ENCODE measurements around the gene CORO2A.

DNA sequence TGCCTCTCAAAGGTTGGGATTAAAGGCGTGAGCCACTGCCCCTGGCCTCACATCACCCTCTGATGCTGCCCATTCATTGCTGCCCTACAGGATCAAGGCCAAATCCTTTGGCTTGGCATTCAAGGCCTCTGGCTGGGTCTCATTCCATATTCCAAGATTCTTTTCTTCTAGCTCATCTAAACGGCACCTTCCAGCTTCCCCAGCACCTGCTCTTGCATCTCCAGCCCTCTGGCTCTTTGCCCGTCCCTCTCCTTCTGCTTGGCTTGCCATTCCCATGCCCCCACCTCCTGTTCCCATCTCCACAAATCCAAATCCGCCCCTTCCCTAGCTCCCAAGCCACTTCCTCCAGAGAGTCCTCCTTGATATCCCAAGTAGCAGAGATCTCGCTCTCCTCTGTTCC is 33.1 kb downstream of the CORO2A start:
- no peak for TF ChIP-seq CHD2 (IDR thresholded peaks at IDR 0.05; ENCODE audit: low read length, partially characterized antibody)
- TF ChIP-seq, protein P1, sequence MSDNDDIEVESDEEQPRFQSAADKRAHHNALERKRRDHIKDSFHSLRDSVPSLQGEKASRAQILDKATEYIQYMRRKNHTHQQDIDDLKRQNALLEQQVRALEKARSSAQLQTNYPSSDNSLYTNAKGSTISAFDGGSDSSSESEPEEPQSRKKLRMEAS (IDR thresholded peaks at IDR 0.05; ENCODE audit: low read depth), result no peak
- no peak for TF ChIP-seq MXI1 (IDR thresholded peaks at IDR 0.05; ENCODE audit: low read depth, low read length)
- TF ChIP-seq, protein P2, sequence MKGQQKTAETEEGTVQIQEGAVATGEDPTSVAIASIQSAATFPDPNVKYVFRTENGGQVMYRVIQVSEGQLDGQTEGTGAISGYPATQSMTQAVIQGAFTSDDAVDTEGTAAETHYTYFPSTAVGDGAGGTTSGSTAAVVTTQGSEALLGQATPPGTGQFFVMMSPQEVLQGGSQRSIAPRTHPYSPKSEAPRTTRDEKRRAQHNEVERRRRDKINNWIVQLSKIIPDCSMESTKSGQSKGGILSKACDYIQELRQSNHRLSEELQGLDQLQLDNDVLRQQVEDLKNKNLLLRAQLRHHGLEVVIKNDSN (IDR thresholded peaks at IDR 0.05; ENCODE audit: borderline replicate concordance, low read depth), result no peak
- no peak for TF ChIP-seq POLR2AphosphoS5 (IDR thresholded peaks at IDR 0.05; ENCODE audit: low read depth, low read length)
- TF ChIP-seq REST (IDR thresholded peaks at IDR 0.05; ENCODE audit: low read depth, low read length), result no peak
- TF ChIP-seq NRF1 (IDR thresholded peaks at IDR 0.05; ENCODE audit: low read depth, low read length), result no peak
- TF ChIP-seq SMC3 (IDR thresholded peaks at IDR 0.05; ENCODE audit: low read depth, low read length), result no peak
- TF ChIP-seq FOXJ3 (CRISPR knock-in tag; IDR thresholded peaks at IDR 0.05), result no peak
- TF ChIP-seq, protein P3, sequence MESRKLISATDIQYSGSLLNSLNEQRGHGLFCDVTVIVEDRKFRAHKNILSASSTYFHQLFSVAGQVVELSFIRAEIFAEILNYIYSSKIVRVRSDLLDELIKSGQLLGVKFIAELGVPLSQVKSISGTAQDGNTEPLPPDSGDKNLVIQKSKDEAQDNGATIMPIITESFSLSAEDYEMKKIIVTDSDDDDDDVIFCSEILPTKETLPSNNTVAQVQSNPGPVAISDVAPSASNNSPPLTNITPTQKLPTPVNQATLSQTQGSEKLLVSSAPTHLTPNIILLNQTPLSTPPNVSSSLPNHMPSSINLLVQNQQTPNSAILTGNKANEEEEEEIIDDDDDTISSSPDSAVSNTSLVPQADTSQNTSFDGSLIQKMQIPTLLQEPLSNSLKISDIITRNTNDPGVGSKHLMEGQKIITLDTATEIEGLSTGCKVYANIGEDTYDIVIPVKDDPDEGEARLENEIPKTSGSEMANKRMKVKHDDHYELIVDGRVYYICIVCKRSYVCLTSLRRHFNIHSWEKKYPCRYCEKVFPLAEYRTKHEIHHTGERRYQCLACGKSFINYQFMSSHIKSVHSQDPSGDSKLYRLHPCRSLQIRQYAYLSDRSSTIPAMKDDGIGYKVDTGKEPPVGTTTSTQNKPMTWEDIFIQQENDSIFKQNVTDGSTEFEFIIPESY (IDR thresholded peaks at IDR 0.05; ENCODE audit: borderline replicate concordance, low read depth), result no peak
- no peak for TF ChIP-seq YY1 (IDR thresholded peaks at IDR 0.05; ENCODE audit: low read depth)
- TF ChIP-seq GABPA (IDR thresholded peaks at IDR 0.05; ENCODE audit: low read depth), result no peak
